Measurements from ENCODE around the gene GNB1L.

GRCh38 chr22:19810381-19811201 lies 44.1 kb downstream of the GNB1L start:
- TF ChIP-seq CTCF (IDR thresholded peaks at IDR 0.05) (no peak), EZH2 (IDR thresholded peaks at IDR 0.05) (no peak)

Measured in neural progenitor cell (in vitro differentiated cells).